ENCODE data around the gene PBX3. TPM values are rescaled to one million over a fixed set of nuclear protein-coding genes. Genes with fewer than 3 reads are reported as not detected.

PBX3 gene
- total and polyA plus RNA-seq, 2 experiments from 2014 or later = 13.4 to 30.9 TPM

DNA sequence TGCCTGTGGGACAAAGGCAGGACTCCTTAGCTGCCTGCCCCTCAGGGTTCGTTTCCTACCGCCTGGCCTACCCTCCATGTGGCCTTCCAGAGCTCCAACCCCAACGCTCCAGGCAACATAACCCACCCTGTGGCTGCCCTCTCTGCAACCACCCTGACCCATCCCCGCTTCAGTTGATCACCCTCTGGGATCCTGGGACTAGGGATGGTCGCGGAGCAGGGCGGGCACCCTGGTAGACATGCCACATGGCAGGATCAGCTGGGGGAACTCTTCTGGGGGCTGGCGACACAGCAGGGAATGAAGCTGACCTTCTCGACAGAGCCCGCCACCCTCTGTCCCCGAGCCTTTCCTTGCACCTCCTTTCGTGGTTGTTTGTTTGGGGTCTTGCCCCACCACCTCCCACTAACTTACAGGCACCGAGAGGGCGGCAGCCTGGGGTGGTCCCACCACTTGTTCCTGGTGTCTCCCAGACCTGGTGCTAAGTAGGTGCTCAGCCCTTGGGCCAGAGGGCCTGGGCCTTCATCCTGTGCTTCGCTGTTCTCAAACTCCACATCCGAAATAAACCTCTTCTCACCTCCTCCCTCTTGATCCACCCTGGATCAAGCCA lies 243.1 kb downstream of the PBX3 start:
- no peaks in the 10 kb centered on the region for H3K27me3 ChIP-seq (replicated peaks; ENCODE audit: insufficient read depth)
- H3K9ac ChIP-seq = no peak overlapping the region
- H3K9me3 ChIP-seq (ENCODE audit: low read depth) = no peaks in the 10 kb centered on the region
- H3K4me3 ChIP-seq = no peak overlapping the region
- H3K79me2 ChIP-seq (ENCODE audit: insufficient read depth) = no peaks in the 10 kb centered on the region
- no peaks in the 10 kb centered on the region for H3K4me1 ChIP-seq (ENCODE audit: insufficient read depth)
- DNase-seq = no peak
- in situ Hi-C loops (cut with MboI) = no loop called here
- H2AFZ ChIP-seq = no peak overlapping the region
- TF ChIP-seq EZH2phosphoT487 (IDR thresholded peaks at IDR 0.05; ENCODE audit: insufficient read depth, low read depth) = no peak
- no peak for TF ChIP-seq EZH2 (IDR thresholded peaks at IDR 0.05; ENCODE audit: insufficient read depth, poor library complexity, severe bottlenecking)
- 85 to 86% methylated on average over 16 of the region's 16 CpGs for WGBS, 2 experiments (ENCODE audit: low coverage in 1 of 2, low lambda C conversion rate in 2 of 2, missing lambda C conversion rate in 2 of 2)
- H4K20me1 ChIP-seq (ENCODE audit: insufficient read depth) = no peaks in the 10 kb centered on the region
- no peak overlapping the region for H3K4me2 ChIP-seq (ENCODE audit: unreplicated experiment)
- H3K9me2 ChIP-seq (ENCODE audit: insufficient read depth) = no peaks in the 10 kb centered on the region
- no peaks in the 10 kb centered on the region for H3K36me3 ChIP-seq (ENCODE audit: low read depth)
- H3F3A ChIP-seq (ENCODE audit: insufficient read depth) = no peaks in the 10 kb centered on the region
- no peak overlapping the region for H3K27ac ChIP-seq

GRCh38 chr9:125990793-125991220 lies 243.6 kb downstream of the PBX3 start:
- H3K4me3 ChIP-seq = no peak overlapping the region
- 61 to 69% methylated on average over 11 to 12 of the region's 12 CpGs for WGBS, 2 experiments (ENCODE audit: low coverage in 1 of 2, low lambda C conversion rate in 2 of 2, missing lambda C conversion rate in 2 of 2)
- H3K9me3 ChIP-seq (ENCODE audit: low read depth) = no peaks in the 10 kb centered on the region
- DNase-seq = no peak
- TF ChIP-seq EZH2 (IDR thresholded peaks at IDR 0.05; ENCODE audit: insufficient read depth, poor library complexity, severe bottlenecking) = no peak
- no peak for TF ChIP-seq EZH2phosphoT487 (IDR thresholded peaks at IDR 0.05; ENCODE audit: insufficient read depth, low read depth)
- no peaks in the 10 kb centered on the region for H3F3A ChIP-seq (ENCODE audit: insufficient read depth)
- no peaks in the 10 kb centered on the region for H4K20me1 ChIP-seq (ENCODE audit: insufficient read depth)
- H2AFZ ChIP-seq = no peak overlapping the region
- no peak overlapping the region for H3K4me2 ChIP-seq (ENCODE audit: unreplicated experiment)
- H3K79me2 ChIP-seq (ENCODE audit: insufficient read depth) = no peaks in the 10 kb centered on the region
- H3K27me3 ChIP-seq (replicated peaks; ENCODE audit: insufficient read depth) = no peaks in the 10 kb centered on the region
- H3K4me1 ChIP-seq (ENCODE audit: insufficient read depth) = no peaks in the 10 kb centered on the region
- no peaks in the 10 kb centered on the region for H3K9me2 ChIP-seq (ENCODE audit: insufficient read depth)
- H3K9ac ChIP-seq = no peak overlapping the region
- no peak overlapping the region for H3K27ac ChIP-seq
- no peaks in the 10 kb centered on the region for H3K36me3 ChIP-seq (ENCODE audit: low read depth)
- in situ Hi-C loops (cut with MboI) = no loop called here

GRCh38 chr9:125991886-125992529 lies 244.8 kb downstream of the PBX3 start:
- Histone ChIP-seq H3F3A (ENCODE audit: insufficient read depth) (no peaks in the 10 kb centered on the region), H3K4me2 (ENCODE audit: unreplicated experiment) (no peak overlapping the region), H3K36me3 (ENCODE audit: low read depth) (no peaks in the 10 kb centered on the region), H3K79me2 (ENCODE audit: insufficient read depth) (no peaks in the 10 kb centered on the region), H3K9me3 (ENCODE audit: low read depth) (no peaks in the 10 kb centered on the region), H3K27ac (no peak overlapping the region), H2AFZ (no peak overlapping the region), H3K4me1 (ENCODE audit: insufficient read depth) (no peaks in the 10 kb centered on the region), H3K9ac (no peak overlapping the region), H4K20me1 (ENCODE audit: insufficient read depth) (no peaks in the 10 kb centered on the region), H3K9me2 (ENCODE audit: insufficient read depth) (no peaks in the 10 kb centered on the region), H3K27me3 (replicated peaks; ENCODE audit: insufficient read depth) (no peaks in the 10 kb centered on the region), H3K4me3 (no peak overlapping the region)
- in situ Hi-C loops (cut with MboI) = no loop called here
- 70 to 78% methylated on average over 6 to 11 of the region's 11 CpGs for WGBS, 2 experiments (ENCODE audit: low coverage in 1 of 2, low lambda C conversion rate in 2 of 2, missing lambda C conversion rate in 2 of 2)
- no peak for DNase-seq
- TF ChIP-seq EZH2phosphoT487 (IDR thresholded peaks at IDR 0.05; ENCODE audit: insufficient read depth, low read depth) (no peak), EZH2 (IDR thresholded peaks at IDR 0.05; ENCODE audit: insufficient read depth, poor library complexity, severe bottlenecking) (no peak)

- no peaks in the 10 kb centered on the region for H3F3A ChIP-seq (ENCODE audit: insufficient read depth)
- DNase-seq = no peak
- TF ChIP-seq EZH2phosphoT487 (IDR thresholded peaks at IDR 0.05; ENCODE audit: insufficient read depth, low read depth) (no peak), EZH2 (IDR thresholded peaks at IDR 0.05; ENCODE audit: insufficient read depth, poor library complexity, severe bottlenecking) (no peak)
- no peak overlapping the region for H3K4me2 ChIP-seq (ENCODE audit: unreplicated experiment)
- H3K9me2 ChIP-seq (ENCODE audit: insufficient read depth) = no peaks in the 10 kb centered on the region
- H3K36me3 ChIP-seq (ENCODE audit: low read depth) = no peaks in the 10 kb centered on the region
- no peaks in the 10 kb centered on the region for H3K79me2 ChIP-seq (ENCODE audit: insufficient read depth)
- no peak overlapping the region for H2AFZ ChIP-seq
- H4K20me1 ChIP-seq (ENCODE audit: insufficient read depth) = no peaks in the 10 kb centered on the region
- no peak overlapping the region for H3K4me3 ChIP-seq
- no peak overlapping the region for H3K27ac ChIP-seq
- no peaks in the 10 kb centered on the region for H3K9me3 ChIP-seq (ENCODE audit: low read depth)
- no peaks in the 10 kb centered on the region for H3K4me1 ChIP-seq (ENCODE audit: insufficient read depth)
- in situ Hi-C loops (cut with MboI) = no loop called here
- no peak overlapping the region for H3K9ac ChIP-seq
- 49 to 56% methylated on average over 8 of the region's 8 CpGs for WGBS, 2 experiments (ENCODE audit: low coverage in 1 of 2, low lambda C conversion rate in 2 of 2, missing lambda C conversion rate in 2 of 2)
- no peaks in the 10 kb centered on the region for H3K27me3 ChIP-seq (replicated peaks; ENCODE audit: insufficient read depth)
Observed at GRCh38 chr9:125992557-125992956, 245.4 kb downstream of the PBX3 start.
